Measurements from ENCODE around the gene GRK2. TPM values are rescaled to one million over a fixed set of nuclear protein-coding genes. Genes with fewer than 3 reads are reported as not detected.
A peak's percentile ranks its signal among the peaks of the same experiment; 100 is the strongest.

Gene GRK2
- total RNA-seq, 1 donor: 185 TPM

GRCh38 chr11:67281552-67282150 is 15.4 kb downstream of the GRK2 start:
- peaks cover 100% of the 10 kb centered on the region for H3K4me1 ChIP-seq (ENCODE audit: insufficient read depth, low read length)
- no peaks in the 10 kb centered on the region for H3K27me3 ChIP-seq (ENCODE audit: insufficient read depth, low read length)
- no peaks in the 10 kb centered on the region for H3K9me3 ChIP-seq (ENCODE audit: low read depth, low read length)
- H3K4me3 ChIP-seq (ENCODE audit: low read length): no peak overlapping the region

- Histone ChIP-seq H3K9me3 (ENCODE audit: low read depth, low read length) (no peaks in the 10 kb centered on the region), H3K4me3 (ENCODE audit: low read length) (no peak overlapping the region), H3K4me1 (ENCODE audit: insufficient read depth, low read length) (peaks cover 100% of the 10 kb centered on the region), H3K27me3 (ENCODE audit: insufficient read depth, low read length) (no peaks in the 10 kb centered on the region)
Observed at GRCh38 chr11:67282155-67282875, 16.0 kb downstream of the GRK2 start.

GRCh38 chr11:67282876-67283371 is 16.7 kb downstream of the GRK2 start:
- Histone ChIP-seq H3K27me3 (ENCODE audit: insufficient read depth, low read length) (no peaks in the 10 kb centered on the region), H3K4me1 (ENCODE audit: insufficient read depth, low read length) (peaks cover 100% of the 10 kb centered on the region), H3K9me3 (ENCODE audit: low read depth, low read length) (no peaks in the 10 kb centered on the region), H3K4me3 (ENCODE audit: low read length) (no peak overlapping the region)

GRCh38 chr11:67283481-67283963 is 17.2 kb downstream of the GRK2 start:
- H3K4me1 ChIP-seq (ENCODE audit: insufficient read depth, low read length): peaks cover 99% of the 10 kb centered on the region
- peak overlapping the region; percentile 26 for H3K4me3 ChIP-seq (ENCODE audit: low read length)
- H3K9me3 ChIP-seq (ENCODE audit: low read depth, low read length): no peaks in the 10 kb centered on the region
- H3K27me3 ChIP-seq (ENCODE audit: insufficient read depth, low read length): no peaks in the 10 kb centered on the region

- peaks cover 91% of the 10 kb centered on the region for H3K4me1 ChIP-seq (ENCODE audit: insufficient read depth, low read length)
- H3K4me3 ChIP-seq (ENCODE audit: low read length): peak overlapping the region; percentile 26
- no peaks in the 10 kb centered on the region for H3K9me3 ChIP-seq (ENCODE audit: low read depth, low read length)
- no peaks in the 10 kb centered on the region for H3K27me3 ChIP-seq (ENCODE audit: insufficient read depth, low read length)
Observed at GRCh38 chr11:67284811-67285540, 18.7 kb downstream of the GRK2 start.

- Histone ChIP-seq H3K9me3 (ENCODE audit: low read depth, low read length) (no peaks in the 10 kb centered on the region), H3K4me3 (ENCODE audit: low read length) (peak overlapping the region; percentile 26), H3K4me1 (ENCODE audit: insufficient read depth, low read length) (peaks cover 91% of the 10 kb centered on the region), H3K27me3 (ENCODE audit: insufficient read depth, low read length) (no peaks in the 10 kb centered on the region)
Observed at GRCh38 chr11:67285541-67286498, 19.5 kb downstream of the GRK2 start.

- peak overlapping the region; percentile 26 for H3K4me3 ChIP-seq (ENCODE audit: low read length)
- peaks cover 91% of the 10 kb centered on the region for H3K4me1 ChIP-seq (ENCODE audit: insufficient read depth, low read length)
Observed at GRCh38 chr11:67286621-67287333, 20.5 kb downstream of the GRK2 start.

GRCh38 chr11:67287355-67288197 is 21.3 kb downstream of the GRK2 start:
- Histone ChIP-seq H3K27me3 (ENCODE audit: insufficient read depth, low read length) (no peaks in the 10 kb centered on the region), H3K4me1 (ENCODE audit: insufficient read depth, low read length) (peaks cover 91% of the 10 kb centered on the region), H3K9me3 (ENCODE audit: low read depth, low read length) (no peaks in the 10 kb centered on the region), H3K4me3 (ENCODE audit: low read length) (peak overlapping the region; percentile 6)

More at GRCh38 chr11:67286621-67287333, 20.5 kb downstream of the GRK2 start:
- Histone ChIP-seq H3K9me3 (ENCODE audit: low read depth, low read length) (no peaks in the 10 kb centered on the region), H3K27me3 (ENCODE audit: insufficient read depth, low read length) (no peaks in the 10 kb centered on the region)

- peaks cover 89% of the 10 kb centered on the region for H3K4me1 ChIP-seq (ENCODE audit: insufficient read depth, low read length)
- no peaks in the 10 kb centered on the region for H3K27me3 ChIP-seq (ENCODE audit: insufficient read depth, low read length)
- no peak overlapping the region for H3K4me3 ChIP-seq (ENCODE audit: low read length)
- no peaks in the 10 kb centered on the region for H3K9me3 ChIP-seq (ENCODE audit: low read depth, low read length)
Observed at GRCh38 chr11:67288198-67288451, 21.9 kb downstream of the GRK2 start.

GRCh38 chr11:67288452-67289225 is 22.4 kb downstream of the GRK2 start:
- Histone ChIP-seq H3K9me3 (ENCODE audit: low read depth, low read length) (no peaks in the 10 kb centered on the region), H3K4me1 (ENCODE audit: insufficient read depth, low read length) (peaks cover 89% of the 10 kb centered on the region), H3K27me3 (ENCODE audit: insufficient read depth, low read length) (no peaks in the 10 kb centered on the region), H3K4me3 (ENCODE audit: low read length) (peak overlapping the region; percentile 76)

- H3K27me3 ChIP-seq (ENCODE audit: insufficient read depth, low read length): no peaks in the 10 kb centered on the region
- H3K4me1 ChIP-seq (ENCODE audit: insufficient read depth, low read length): peaks cover 89% of the 10 kb centered on the region
- H3K9me3 ChIP-seq (ENCODE audit: low read depth, low read length): no peaks in the 10 kb centered on the region
- H3K4me3 ChIP-seq (ENCODE audit: low read length): peak within 1 kb of the TSS; percentile 76
Observed at GRCh38 chr11:67289226-67289650, 23.0 kb downstream of the GRK2 start, which contains the start of gene ANKRD13D. ANKRD13D (plus strand) TSS chr11:67289303; CDS start chr11:67289461, 158 bp downstream.

- Histone ChIP-seq H3K27me3 (ENCODE audit: insufficient read depth, low read length) (no peaks in the 10 kb centered on the region), H3K4me1 (ENCODE audit: insufficient read depth, low read length) (peaks cover 86% of the 10 kb centered on the region), H3K4me3 (ENCODE audit: low read length) (peak overlapping the region; percentile 76), H3K9me3 (ENCODE audit: low read depth, low read length) (no peaks in the 10 kb centered on the region)
Observed at GRCh38 chr11:67289651-67290479, 23.6 kb downstream of the GRK2 start.

Measured in mononuclear cell (primary cell).